Measurements from ENCODE around the gene SURF6. TPM values are rescaled to one million over a fixed set of nuclear protein-coding genes. Genes with fewer than 3 reads are reported as not detected.

Gene SURF6
- total RNA-seq, 1 donor: 7.6 TPM

- Histone ChIP-seq H3K4me3 (ENCODE audit: insufficient read depth, low read length) (peak within 1 kb of the TSS; percentile 88), H3K4me2 (ENCODE audit: insufficient read depth, low read length) (peak within 1 kb of the TSS; percentile 91), H3K9me3 (ENCODE audit: low read depth, low read length) (no peaks in the 10 kb centered on the region), H3K79me2 (ENCODE audit: insufficient read depth, low read length) (peaks cover 60% of the 10 kb centered on the region), H3K4me1 (ENCODE audit: insufficient read depth, low read length) (peaks cover 25% of the 10 kb centered on the region), H4K20me1 (ENCODE audit: insufficient read depth, low read length) (peaks cover 36% of the 10 kb centered on the region), H3K27me3 (ENCODE audit: insufficient read depth, low read length) (no peaks in the 10 kb centered on the region), H3K27ac (ENCODE audit: low read depth, low read length) (peak within 1 kb of the TSS; percentile 57), H2AFZ (ENCODE audit: low read length) (peak within 1 kb of the TSS; percentile 50), H3K36me3 (ENCODE audit: insufficient read depth, low read length) (peaks cover 41% of the 10 kb centered on the region)
- peak; percentile 99 for DNase-seq (ENCODE audit: insufficient read length, low spot score, missing footprints)
- no peak for TF ChIP-seq CTCF (IDR thresholded peaks at IDR 0.05; ENCODE audit: extremely low read depth, low read depth, low read length)
Observed at GRCh38 chr9:133356391-133357091, 20.6 kb upstream of the SURF6 start, which contains the start of the genes SURF1 and SURF2. Gene SURF1 (minus strand): TSS chr9:133356487. CDS start chr9:133356453, 34 bp downstream. Gene SURF2 (plus strand): TSS chr9:133356550. CDS start chr9:133356593, 43 bp downstream.

GRCh38 chr9:133355881-133356357 is 19.9 kb upstream of the SURF6 start:
- peak overlapping the region; percentile 88 for H3K4me3 ChIP-seq (ENCODE audit: insufficient read depth, low read length)
- H3K4me2 ChIP-seq (ENCODE audit: insufficient read depth, low read length): peak overlapping the region; percentile 91
- no peaks in the 10 kb centered on the region for H3K27me3 ChIP-seq (ENCODE audit: insufficient read depth, low read length)
- H3K9me3 ChIP-seq (ENCODE audit: low read depth, low read length): no peaks in the 10 kb centered on the region
- DNase-seq (ENCODE audit: insufficient read length, low spot score, missing footprints): peak; percentile 87
- peaks cover 31% of the 10 kb centered on the region for H3K4me1 ChIP-seq (ENCODE audit: insufficient read depth, low read length)
- H4K20me1 ChIP-seq (ENCODE audit: insufficient read depth, low read length): peaks cover 34% of the 10 kb centered on the region
- TF ChIP-seq CTCF (IDR thresholded peaks at IDR 0.05; ENCODE audit: extremely low read depth, low read depth, low read length): no peak
- peak overlapping the region; percentile 50 for H2AFZ ChIP-seq (ENCODE audit: low read length)
- peaks cover 54% of the 10 kb centered on the region for H3K79me2 ChIP-seq (ENCODE audit: insufficient read depth, low read length)
- peaks cover 41% of the 10 kb centered on the region for H3K36me3 ChIP-seq (ENCODE audit: insufficient read depth, low read length)
- peak overlapping the region; percentile 57 for H3K27ac ChIP-seq (ENCODE audit: low read depth, low read length)

GRCh38 chr9:133354766-133355165 is 18.8 kb upstream of the SURF6 start:
- no peak overlapping the region for H3K4me3 ChIP-seq (ENCODE audit: insufficient read depth, low read length)
- TF ChIP-seq CTCF (IDR thresholded peaks at IDR 0.05; ENCODE audit: extremely low read depth, low read depth, low read length): no peak
- H2AFZ ChIP-seq (ENCODE audit: low read length): no peak overlapping the region
- DNase-seq (ENCODE audit: insufficient read length, low spot score, missing footprints): peak; percentile 31
- peaks cover 42% of the 10 kb centered on the region for H3K36me3 ChIP-seq (ENCODE audit: insufficient read depth, low read length)
- H4K20me1 ChIP-seq (ENCODE audit: insufficient read depth, low read length): peaks cover 35% of the 10 kb centered on the region
- no peaks in the 10 kb centered on the region for H3K9me3 ChIP-seq (ENCODE audit: low read depth, low read length)
- peaks cover 53% of the 10 kb centered on the region for H3K79me2 ChIP-seq (ENCODE audit: insufficient read depth, low read length)
- H3K27ac ChIP-seq (ENCODE audit: low read depth, low read length): no peak overlapping the region
- H3K4me1 ChIP-seq (ENCODE audit: insufficient read depth, low read length): peaks cover 42% of the 10 kb centered on the region
- H3K4me2 ChIP-seq (ENCODE audit: insufficient read depth, low read length): peak overlapping the region; percentile 91
- no peaks in the 10 kb centered on the region for H3K27me3 ChIP-seq (ENCODE audit: insufficient read depth, low read length)

GRCh38 chr9:133353548-133353947 is 17.6 kb upstream of the SURF6 start:
- no peak overlapping the region for H3K4me3 ChIP-seq (ENCODE audit: insufficient read depth, low read length)
- peaks cover 53% of the 10 kb centered on the region for H3K36me3 ChIP-seq (ENCODE audit: insufficient read depth, low read length)
- no peak for TF ChIP-seq CTCF (IDR thresholded peaks at IDR 0.05; ENCODE audit: extremely low read depth, low read depth, low read length)
- no peak overlapping the region for H3K4me2 ChIP-seq (ENCODE audit: insufficient read depth, low read length)
- peak; percentile 86 for DNase-seq (ENCODE audit: insufficient read length, low spot score, missing footprints)
- peaks cover 40% of the 10 kb centered on the region for H4K20me1 ChIP-seq (ENCODE audit: insufficient read depth, low read length)
- H3K4me1 ChIP-seq (ENCODE audit: insufficient read depth, low read length): peaks cover 52% of the 10 kb centered on the region
- no peaks in the 10 kb centered on the region for H3K9me3 ChIP-seq (ENCODE audit: low read depth, low read length)
- H2AFZ ChIP-seq (ENCODE audit: low read length): no peak overlapping the region
- no peaks in the 10 kb centered on the region for H3K27me3 ChIP-seq (ENCODE audit: insufficient read depth, low read length)
- no peak overlapping the region for H3K27ac ChIP-seq (ENCODE audit: low read depth, low read length)
- H3K79me2 ChIP-seq (ENCODE audit: insufficient read depth, low read length): peaks cover 54% of the 10 kb centered on the region

Data from osteoblast (primary cell).